ENCODE results near the gene OTOR. TPM values are rescaled to one million over a fixed set of nuclear protein-coding genes. Genes with fewer than 3 reads are reported as not detected.

The OTOR gene
- total and polyA plus RNA-seq, 2 of the 13 experiments (the other 11 are each of a cell fraction or from before 2014, with no cell fraction given): not detected

- in situ Hi-C loops (cut with HindIII; ENCODE audit: extremely low pct_ligation_motif_present, low pct_unique_long_range_greater_than_20kb): no loop called here
- ATAC-seq: peak; percentile 73
Measured at GRCh38 chr20:16713066-16713465, 35.1 kb upstream of the OTOR start.

GRCh38 chr20:16714242-16714641, 33.9 kb upstream of the OTOR start:
- Histone ChIP-seq H3K9me3 (ENCODE audit: low read length) (no peaks in the 10 kb centered on the region), H3K27ac (ENCODE audit: extremely low read length, insufficient read depth, low read length) (no peak overlapping the region), H3K9ac (ENCODE audit: insufficient read depth, low read depth, low read length) (no peak overlapping the region), H3K79me2 (ENCODE audit: insufficient read depth, low read length) (no peaks in the 10 kb centered on the region), H3K36me3 (replicated peaks in 1 of 2; ENCODE audit: control insufficient read depth in 1 of 2, insufficient read depth in 2 of 2, low read length in 2 of 2) (no peaks in the 10 kb centered on the region), H3K4me3 (replicated peaks in 1 of 3; ENCODE audit: insufficient read depth in 1 of 3, low read depth in 2 of 3, low read length in 3 of 3) (no peak overlapping the region), H3K27me3 (ENCODE audit: control insufficient read depth in 1 of 2, insufficient read depth in 2 of 2, low read length in 2 of 2) (peaks cover 7 to 37% of the 10 kb centered on the region in 2 experiments; a peak in 4 of 5 replicates), H3K4me1 (ENCODE audit: insufficient read depth, low read length) (peaks cover 19% of the 10 kb centered on the region), H2AFZ (ENCODE audit: low read length) (no peak overlapping the region), H4K20me1 (ENCODE audit: insufficient read depth, low read length) (no peaks in the 10 kb centered on the region), H3K4me2 (ENCODE audit: low read depth, low read length) (no peak overlapping the region)
- CTCF ChIA-PET (ENCODE audit: low intra/inter-chr PET ratio, low total read pairs): no interaction called here
- FAIRE-seq (no peak), DNase-seq (ENCODE audit: low spot score) (no peak), ATAC-seq (no peak; the same call in 2 of the 3 replicates)
- no peak for TF ChIP-seq SNRNP70 (IDR thresholded peaks at IDR 0.05; ENCODE audit: low read depth, low read length)
- TF ChIP-seq, protein P1, sequence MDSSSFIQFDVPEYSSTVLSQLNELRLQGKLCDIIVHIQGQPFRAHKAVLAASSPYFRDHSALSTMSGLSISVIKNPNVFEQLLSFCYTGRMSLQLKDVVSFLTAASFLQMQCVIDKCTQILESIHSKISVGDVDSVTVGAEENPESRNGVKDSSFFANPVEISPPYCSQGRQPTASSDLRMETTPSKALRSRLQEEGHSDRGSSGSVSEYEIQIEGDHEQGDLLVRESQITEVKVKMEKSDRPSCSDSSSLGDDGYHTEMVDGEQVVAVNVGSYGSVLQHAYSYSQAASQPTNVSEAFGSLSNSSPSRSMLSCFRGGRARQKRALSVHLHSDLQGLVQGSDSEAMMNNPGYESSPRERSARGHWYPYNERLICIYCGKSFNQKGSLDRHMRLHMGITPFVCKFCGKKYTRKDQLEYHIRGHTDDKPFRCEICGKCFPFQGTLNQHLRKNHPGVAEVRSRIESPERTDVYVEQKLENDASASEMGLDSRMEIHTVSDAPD (CRISPR knock-in tag; IDR thresholded peaks at IDR 0.05): no peak
- TF ChIP-seq HIVEP1 (CRISPR knock-in tag; IDR thresholded peaks at IDR 0.05): no peak
- WGBS (ENCODE audit: low lambda C conversion rate): 3% methylated on average over 5 of the region's 5 CpGs
- no TSS peak for BruUV-seq (replicated peaks)
- in situ Hi-C loops (cut with HindIII; ENCODE audit: extremely low pct_ligation_motif_present, low pct_unique_long_range_greater_than_20kb) (no loop called here), intact Hi-C loops (cut with micrococcal nuclease; ENCODE audit: unreplicated experiment) (no loop called here)
- POLR2A ChIA-PET: no interaction called here

More at GRCh38 chr20:16713066-16713465, 35.1 kb upstream of the OTOR start:
- H3K27ac ChIP-seq (ENCODE audit: extremely low read length, insufficient read depth, low read length): no peak overlapping the region
- H3K79me2 ChIP-seq (ENCODE audit: insufficient read depth, low read length): no peaks in the 10 kb centered on the region
- no peaks in the 10 kb centered on the region for H3K36me3 ChIP-seq (replicated peaks in 1 of 2; ENCODE audit: control insufficient read depth in 1 of 2, insufficient read depth in 2 of 2, low read length in 2 of 2)
- H4K20me1 ChIP-seq (ENCODE audit: insufficient read depth, low read length): no peaks in the 10 kb centered on the region
- 0 out of 2 replicates have a peak overlapping the region, but pooled peaks have one; percentile 21 for H3K4me2 ChIP-seq (ENCODE audit: low read depth, low read length)
- H3K4me1 ChIP-seq (ENCODE audit: insufficient read depth, low read length): peaks cover 19% of the 10 kb centered on the region
- no peak overlapping the region for H2AFZ ChIP-seq (ENCODE audit: low read length)
- H3K4me3 ChIP-seq (replicated peaks in 1 of 3; ENCODE audit: insufficient read depth in 1 of 3, low read depth in 2 of 3, low read length in 3 of 3): no peak overlapping the region
- no peak for TF ChIP-seq ZNF691 (CRISPR knock-in tag; IDR thresholded peaks at IDR 0.05; ENCODE audit: borderline replicate concordance, low read depth)
- TF ChIP-seq SRSF1 (optimal IDR thresholded peaks at IDR 0.05; ENCODE audit: low read depth, low read length): no peak
- no peak for DNase-seq (ENCODE audit: low spot score)
- ChIA-PET POLR2A (no interaction called here), CTCF (ENCODE audit: low intra/inter-chr PET ratio, low total read pairs) (no interaction called here)
- intact Hi-C loops (cut with micrococcal nuclease; ENCODE audit: unreplicated experiment): no loop called here
- FAIRE-seq: no peak
- H3K27me3 ChIP-seq (ENCODE audit: control insufficient read depth in 1 of 2, insufficient read depth in 2 of 2, low read length in 2 of 2): peaks cover 7 to 36% of the 10 kb centered on the region in 2 experiments; a peak in 4 of 5 replicates
- H3K9ac ChIP-seq (ENCODE audit: insufficient read depth, low read depth, low read length): no peak overlapping the region
- no peaks in the 10 kb centered on the region for H3K9me3 ChIP-seq (ENCODE audit: low read length)
- no TSS peak for BruUV-seq (replicated peaks)

Measured in HepG2 (cell line).